ENCODE data around the gene HOXA11. TPM values are rescaled to one million over a fixed set of nuclear protein-coding genes. Genes with fewer than 3 reads are reported as not detected.

Gene HOXA11
- total RNA-seq, 1 donor from 2014 or later: not detected

DNA sequence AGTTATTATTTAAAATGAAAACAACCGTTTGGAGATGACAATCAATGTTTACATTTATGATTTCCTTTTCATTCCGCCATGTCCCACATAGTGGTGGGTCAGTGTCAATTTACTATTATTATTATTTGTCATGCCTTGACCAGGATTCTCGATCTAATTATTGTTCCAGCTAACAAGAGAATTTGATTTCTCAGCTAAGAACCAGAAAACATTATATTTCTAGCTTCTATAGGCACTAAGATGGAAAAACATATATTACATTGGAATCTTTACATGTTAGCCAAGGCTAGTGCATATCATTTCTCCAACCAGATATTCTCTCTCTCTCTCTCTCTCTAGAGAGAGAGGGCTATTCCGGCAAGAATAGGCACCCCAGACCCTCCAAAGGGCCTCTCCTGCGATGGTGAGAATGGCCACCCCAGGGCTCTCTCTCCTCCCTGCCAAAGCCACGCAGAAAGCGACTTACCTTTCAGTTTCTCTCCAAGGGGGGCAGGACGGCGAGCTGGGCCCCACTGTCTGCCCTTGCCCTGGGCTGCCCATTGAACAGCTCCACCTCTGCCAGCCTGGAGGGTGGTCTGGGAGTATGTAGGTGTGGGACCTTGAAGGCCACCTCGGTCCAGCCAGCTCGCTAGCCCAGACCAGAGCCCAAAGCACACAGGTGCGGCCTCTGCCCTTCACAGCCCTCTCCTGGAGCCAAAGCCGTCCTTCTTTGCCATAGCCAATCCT, 35.0 kb downstream of the HOXA11 start:
- Histone ChIP-seq H3K27me3 (no peaks in the 10 kb centered on the region), H3K36me3 (peaks cover 0 to 5% of the 10 kb centered on the region in 2 donors), H3K9me3 (no peaks in the 10 kb centered on the region), H3K27ac (peak overlapping the region; percentile 83 to 88), H3K4me1 (peaks cover 0 to 31% of the 10 kb centered on the region in 2 donors), H3K4me3 (peak overlapping the region; percentile 68 to 69)
- TF ChIP-seq, protein P1, sequence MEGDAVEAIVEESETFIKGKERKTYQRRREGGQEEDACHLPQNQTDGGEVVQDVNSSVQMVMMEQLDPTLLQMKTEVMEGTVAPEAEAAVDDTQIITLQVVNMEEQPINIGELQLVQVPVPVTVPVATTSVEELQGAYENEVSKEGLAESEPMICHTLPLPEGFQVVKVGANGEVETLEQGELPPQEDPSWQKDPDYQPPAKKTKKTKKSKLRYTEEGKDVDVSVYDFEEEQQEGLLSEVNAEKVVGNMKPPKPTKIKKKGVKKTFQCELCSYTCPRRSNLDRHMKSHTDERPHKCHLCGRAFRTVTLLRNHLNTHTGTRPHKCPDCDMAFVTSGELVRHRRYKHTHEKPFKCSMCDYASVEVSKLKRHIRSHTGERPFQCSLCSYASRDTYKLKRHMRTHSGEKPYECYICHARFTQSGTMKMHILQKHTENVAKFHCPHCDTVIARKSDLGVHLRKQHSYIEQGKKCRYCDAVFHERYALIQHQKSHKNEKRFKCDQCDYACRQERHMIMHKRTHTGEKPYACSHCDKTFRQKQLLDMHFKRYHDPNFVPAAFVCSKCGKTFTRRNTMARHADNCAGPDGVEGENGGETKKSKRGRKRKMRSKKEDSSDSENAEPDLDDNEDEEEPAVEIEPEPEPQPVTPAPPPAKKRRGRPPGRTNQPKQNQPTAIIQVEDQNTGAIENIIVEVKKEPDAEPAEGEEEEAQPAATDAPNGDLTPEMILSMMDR (IDR thresholded peaks at IDR 0.05): no peak
- intact Hi-C loops (cut with DNase I): no loop called here
- no peak for DNase-seq (ENCODE audit: low spot score in 2 of 2)

DNA sequence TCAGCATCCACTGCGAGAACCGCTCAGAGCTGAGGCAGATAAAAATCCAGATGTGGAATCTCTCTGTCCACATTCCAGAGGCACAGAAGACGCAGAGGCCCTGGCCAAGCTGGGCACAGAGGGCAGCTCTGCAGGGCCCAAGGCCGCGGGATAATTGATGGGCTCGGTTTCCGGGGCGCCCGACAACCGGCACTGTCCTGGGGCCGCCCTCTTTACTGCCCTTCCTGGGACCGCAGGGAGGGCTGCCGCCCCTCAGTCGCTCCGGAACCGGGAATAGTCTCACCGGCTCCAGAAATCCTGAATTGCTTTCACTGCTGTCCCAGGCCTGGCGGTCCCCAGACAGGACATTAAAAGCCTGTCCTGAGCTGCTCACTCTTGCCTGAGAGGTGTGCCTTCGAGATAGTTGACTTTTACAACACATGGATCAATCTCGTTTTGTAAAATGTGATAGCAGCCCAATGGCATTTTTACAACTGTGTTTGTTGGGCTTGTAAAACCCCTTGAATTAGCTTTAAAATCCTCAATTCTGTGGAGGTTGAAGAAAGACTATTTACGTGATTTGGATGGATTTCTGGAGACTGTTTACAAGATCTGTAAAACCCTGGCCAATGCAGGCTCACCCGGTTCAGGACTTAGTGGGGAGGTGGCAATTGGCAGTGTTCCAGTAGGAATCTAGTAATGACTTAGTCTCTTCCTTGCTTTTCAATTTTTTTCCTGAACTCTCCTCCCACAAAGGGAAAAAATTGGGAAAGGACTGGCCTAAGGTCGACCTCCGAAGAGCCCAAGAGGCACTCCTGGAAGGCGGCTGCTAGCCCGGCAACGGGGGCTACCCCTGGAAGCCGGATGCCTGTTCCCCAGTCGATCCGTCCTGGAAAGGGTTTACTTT, 36.0 kb downstream of the HOXA11 start:
- Histone ChIP-seq H3K4me1 (peaks cover 0 to 31% of the 10 kb centered on the region in 2 donors), H3K4me3 (peak overlapping the region; percentile 68 to 69), H3K27ac (peak overlapping the region; percentile 83 to 88), H3K9me3 (no peaks in the 10 kb centered on the region), H3K36me3 (peaks cover 0 to 15% of the 10 kb centered on the region in 2 donors), H3K27me3 (no peaks in the 10 kb centered on the region)
- intact Hi-C loops (cut with DNase I): no loop called here
- TF ChIP-seq, protein P1 (IDR thresholded peaks at IDR 0.05): no peak
- peak in 1 of 2 donors; percentile 64 for DNase-seq (ENCODE audit: low spot score in 2 of 2)

DNA sequence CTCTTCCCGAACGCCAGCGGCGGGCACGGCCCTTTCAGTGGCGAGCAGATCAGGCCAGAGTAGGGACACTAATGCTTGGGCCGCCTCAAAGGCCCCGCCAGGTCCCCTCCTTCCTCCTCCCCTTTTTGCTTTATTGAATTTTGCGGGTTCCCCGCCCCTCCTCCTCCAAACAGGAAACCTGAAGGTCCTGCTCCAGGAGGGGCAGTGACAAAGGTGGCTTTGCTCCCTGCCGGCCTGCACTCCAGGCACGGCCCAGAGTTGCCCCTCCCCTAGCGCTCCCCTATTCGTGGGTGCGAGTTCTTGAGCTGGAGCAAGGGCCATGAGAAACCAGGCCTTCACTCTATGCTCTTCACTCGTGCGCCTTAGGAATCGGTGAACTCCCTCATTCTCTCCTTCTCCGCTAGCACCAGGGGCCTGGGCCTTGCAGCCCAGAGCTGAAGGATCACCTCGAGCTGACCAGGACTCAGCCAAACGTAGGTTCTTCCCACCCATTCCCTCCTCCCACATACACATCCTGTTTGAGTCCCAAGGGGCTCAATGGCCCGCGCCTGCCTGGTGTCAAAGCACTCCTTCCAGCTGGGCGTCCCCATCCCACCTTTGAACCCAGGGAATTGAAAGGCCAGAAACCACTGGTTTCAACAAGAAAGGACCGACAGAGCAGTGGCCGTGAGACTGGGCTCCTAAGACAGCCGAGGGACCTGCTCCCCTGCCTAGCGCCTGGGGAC, 36.8 kb downstream of the HOXA11 start:
- Histone ChIP-seq H3K36me3 (peaks cover 0 to 17% of the 10 kb centered on the region in 2 donors), H3K9me3 (no peaks in the 10 kb centered on the region), H3K4me1 (peaks cover 0 to 32% of the 10 kb centered on the region in 2 donors), H3K27me3 (no peaks in the 10 kb centered on the region), H3K4me3 (peak overlapping the region; percentile 68 to 69), H3K27ac (peak overlapping the region; percentile 83 to 88)
- DNase-seq (ENCODE audit: low spot score in 2 of 2): peak in 1 of 2 donors; percentile 73
- TF ChIP-seq, protein P1 (IDR thresholded peaks at IDR 0.05): no peak
- intact Hi-C loops (cut with DNase I): no loop called here

DNA sequence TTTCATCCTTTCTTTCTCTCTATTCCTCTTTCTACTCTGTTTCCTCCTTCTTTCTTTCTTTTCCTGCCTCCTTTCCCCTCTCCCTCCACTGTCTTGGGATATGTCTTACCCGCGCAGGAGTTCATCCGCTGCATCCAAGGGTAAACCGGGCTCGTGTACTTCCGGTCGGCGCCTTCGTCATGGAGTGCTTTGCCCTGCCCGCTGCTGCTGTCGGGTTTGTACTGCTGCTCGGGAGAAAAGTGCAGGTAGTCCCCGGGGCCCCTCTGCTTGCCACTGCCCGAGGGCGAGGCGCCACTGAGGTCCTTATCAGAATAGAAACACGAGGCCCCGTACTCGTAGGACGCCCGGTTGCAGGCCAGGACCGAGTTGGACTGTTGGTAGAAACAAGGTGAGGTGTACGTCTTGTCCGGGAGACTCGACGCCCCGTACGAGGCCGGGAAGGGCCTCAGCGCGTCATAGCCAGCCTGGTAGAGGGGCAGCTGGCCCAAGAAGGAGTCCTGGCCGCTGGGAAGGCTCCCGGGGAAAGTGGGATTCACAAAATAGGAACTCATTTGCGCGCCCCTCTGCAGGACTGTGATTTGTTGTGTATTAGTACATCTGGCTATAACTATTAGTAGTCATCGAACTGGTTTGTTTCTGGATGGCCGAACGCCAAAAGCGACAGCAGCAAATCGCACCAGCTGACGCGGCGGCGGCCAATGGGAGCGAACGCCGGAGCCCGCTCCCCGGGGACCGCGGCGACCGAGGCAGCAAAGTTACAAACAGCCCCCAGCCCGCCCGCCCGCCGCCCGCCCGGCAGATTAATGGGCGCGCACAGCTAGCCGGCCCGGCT, 37.6 kb downstream of the HOXA11 start, which contains the start of gene HOXA6:
Gene HOXA6, minus strand, starts transcription at position 576 of the 832 bp plus-strand sequence. Its CDS starts 25 bp downstream, at position 551.
- Histone ChIP-seq H3K4me3 (peak within 1 kb of the TSS; percentile 68 to 69), H3K27me3 (no peaks in the 10 kb centered on the region), H3K4me1 (peaks cover 0 to 28% of the 10 kb centered on the region in 2 donors), H3K9me3 (no peaks in the 10 kb centered on the region), H3K27ac (peak within 1 kb of the TSS; percentile 83 to 88), H3K36me3 (peaks cover 0 to 17% of the 10 kb centered on the region in 2 donors)
- intact Hi-C loops (cut with DNase I): no loop called here
- peak in 1 of 2 donors; percentile 88 for DNase-seq (ENCODE audit: low spot score in 2 of 2)
- TF ChIP-seq, protein P1 (IDR thresholded peaks at IDR 0.05): no peak
